IPS-NIHi7 (cell line): ENCODE results near the gene ARSK.

ENCODE experiments used
- DNase-seq: peaks from one replicate; pipeline ENCODE4 v3.0.0; 2012; ENCODE audit warnings: mixed read lengths; ENCODE audit errors: extremely low spot score

ARSK gene

DNA sequence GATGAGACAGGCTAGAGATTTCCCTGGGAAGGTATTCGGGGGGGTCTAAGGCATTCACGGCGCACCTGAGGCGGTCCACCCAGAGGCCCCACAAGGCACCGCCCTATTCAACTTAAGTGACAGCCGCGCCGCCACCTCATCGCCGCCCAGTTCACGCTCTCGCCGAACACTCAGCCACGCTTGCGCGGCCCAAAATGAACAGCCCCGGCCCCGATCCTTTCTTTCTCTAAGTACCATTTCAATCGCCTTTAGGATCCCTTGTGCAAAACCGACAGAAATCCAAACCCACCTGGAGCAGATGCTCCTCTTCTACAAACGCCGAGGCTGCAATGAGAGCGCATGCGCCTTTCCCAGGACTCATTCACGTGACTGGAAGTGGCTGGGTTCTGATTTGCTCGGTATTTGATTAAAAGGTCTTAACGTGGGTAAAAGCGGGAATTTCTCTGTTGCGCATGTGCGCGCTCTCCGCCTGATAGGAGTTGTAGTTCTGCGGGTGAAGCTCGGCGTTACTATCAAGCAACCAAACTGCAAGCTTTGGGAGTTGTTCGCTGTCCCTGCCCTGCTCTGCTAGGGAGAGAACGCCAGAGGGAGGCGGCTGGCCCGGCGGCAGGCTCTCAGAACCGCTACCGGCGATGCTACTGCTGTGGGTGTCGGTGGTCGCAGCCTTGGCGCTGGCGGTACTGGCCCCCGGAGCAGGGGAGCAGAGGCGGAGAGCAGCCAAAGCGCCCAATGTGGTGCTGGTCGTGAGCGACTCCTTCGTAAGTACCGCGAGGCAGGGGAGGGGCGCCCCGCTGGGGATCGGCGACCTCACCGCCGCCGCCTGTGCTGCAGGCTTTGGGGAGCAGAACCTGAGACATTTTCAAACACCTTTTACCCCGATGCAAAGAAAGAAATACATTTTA is at the start of gene ARSK, which contains the start of gene SKIC3:
ARSK (plus strand) TSS at position 455 of the 902 bp plus-strand sequence; CDS start at position 633, 178 bp downstream.
SKIC3 (minus strand) TSS at position 331 of the 902 bp plus-strand sequence. CDS start 7,827 bp downstream, outside the sequence.
- peak; percentile 92 for DNase-seq

DNA sequence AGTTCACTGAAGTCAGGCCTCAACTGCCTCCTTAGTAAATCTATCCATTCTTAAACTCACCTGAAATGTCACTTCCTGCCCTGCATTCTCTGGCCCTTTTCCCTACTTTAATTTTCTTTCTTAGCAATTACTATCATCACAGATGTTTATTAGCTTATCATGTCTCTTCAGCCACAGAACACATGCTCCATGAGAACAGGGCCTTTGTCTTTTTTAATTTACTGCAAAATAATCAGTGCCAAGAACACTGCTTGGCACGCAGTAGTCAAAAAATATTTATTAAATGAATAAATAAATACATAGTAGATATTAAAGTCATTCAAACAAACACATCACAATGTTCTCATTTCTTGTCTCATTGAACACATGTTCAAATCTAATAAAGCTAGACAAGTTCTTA is 46.4 kb upstream of the ARSK start:
- no peak for DNase-seq

DNA sequence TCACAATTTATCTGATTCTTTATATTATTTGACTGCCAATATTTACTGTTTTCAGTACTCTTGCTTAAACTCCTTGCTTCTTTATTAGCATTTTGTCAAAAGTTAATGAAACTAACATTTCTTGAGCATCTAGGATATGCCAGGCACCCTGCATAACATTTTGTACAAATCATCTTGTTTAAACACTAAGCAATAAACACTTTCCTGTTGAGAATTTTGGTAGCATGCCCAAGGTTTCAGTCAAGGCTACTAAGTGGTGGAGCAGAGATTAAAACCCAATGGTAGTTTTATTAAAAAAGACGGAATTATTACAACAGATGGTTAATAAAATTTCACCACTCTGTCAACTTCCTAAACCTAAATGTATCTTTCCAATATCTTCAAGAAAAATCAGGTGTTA is 43.3 kb upstream of the ARSK start:
- no peak for DNase-seq

- DNase-seq = no peak
Observed at GRCh38 chr5:95518417-95518816, 36.5 kb upstream of the ARSK start.

DNA sequence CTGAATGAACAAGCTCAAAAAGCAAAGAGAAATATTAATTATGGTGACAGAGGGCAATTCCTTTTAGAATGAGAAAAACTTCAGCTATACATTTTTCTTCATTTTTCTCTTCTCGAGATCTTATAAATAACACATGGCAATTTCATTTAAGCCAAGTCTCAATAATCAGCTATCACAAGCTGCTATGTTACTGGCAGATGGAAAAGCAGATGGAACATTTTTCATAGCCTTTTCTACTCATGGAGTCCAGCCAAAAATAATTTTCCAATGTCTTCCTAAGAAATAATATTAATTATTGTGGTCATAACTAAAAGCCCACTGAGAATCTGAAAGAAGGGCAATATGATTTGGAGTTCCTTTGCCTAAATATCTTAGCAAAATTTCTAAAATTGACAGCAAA is 35.8 kb upstream of the ARSK start:
- no peak for DNase-seq

DNA sequence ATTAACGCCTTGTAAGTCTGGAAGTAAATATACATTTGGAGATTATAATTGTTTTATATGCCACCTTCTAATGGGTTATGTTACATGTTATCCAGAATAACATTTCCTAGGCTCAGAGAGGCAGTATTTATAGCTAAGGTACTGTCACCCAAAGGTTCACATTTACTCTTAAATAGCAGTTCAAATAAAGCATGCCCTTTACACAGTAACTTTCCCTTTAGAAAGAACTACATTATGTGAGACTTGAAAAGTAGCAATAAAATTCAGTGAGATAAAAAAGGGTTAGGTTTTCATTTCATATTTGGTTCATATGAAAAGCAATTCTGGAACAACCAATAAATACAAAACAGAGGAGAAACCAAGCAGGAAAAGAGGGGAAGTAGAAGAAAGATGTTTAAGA is 35.2 kb upstream of the ARSK start:
- no peak for DNase-seq

DNA sequence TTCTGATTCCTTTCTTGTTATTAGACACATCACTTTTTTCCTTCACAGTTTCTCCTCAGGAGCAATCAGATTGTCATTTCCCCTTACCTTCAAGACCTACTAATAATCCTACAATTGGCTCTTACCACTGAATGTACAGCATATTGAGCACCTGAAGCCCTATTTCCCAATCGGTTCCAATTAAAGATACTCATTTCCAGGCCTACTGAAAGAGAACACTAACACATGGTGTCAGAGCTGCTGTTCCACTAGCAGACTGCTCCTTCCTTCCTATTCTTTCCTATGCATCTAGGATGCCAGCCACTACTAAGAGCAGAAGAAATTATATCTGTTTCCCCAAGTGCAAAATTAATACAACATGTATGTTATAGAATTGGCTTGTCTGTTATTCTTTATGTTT is 34.7 kb upstream of the ARSK start:
- no peak for DNase-seq

DNA sequence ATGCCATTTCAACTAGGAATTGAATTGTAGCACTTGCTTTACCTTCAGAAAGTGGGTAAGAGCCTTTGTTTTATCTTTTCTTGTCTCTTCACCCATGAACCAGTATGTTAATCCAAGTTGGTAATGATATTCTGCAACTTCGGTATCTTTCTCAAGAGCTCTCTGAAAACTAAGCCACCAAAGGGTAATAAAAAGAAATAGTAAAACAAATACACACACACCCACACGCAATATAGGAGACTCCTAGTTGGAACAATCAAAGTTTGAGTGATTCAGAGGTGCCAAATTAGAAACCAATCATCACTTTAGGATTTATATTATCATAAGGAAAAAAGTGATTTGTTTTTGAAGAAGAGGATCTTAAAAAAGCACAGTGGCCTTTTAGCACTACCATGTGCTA is 30.5 kb upstream of the ARSK start:
- no peak for DNase-seq

DNA sequence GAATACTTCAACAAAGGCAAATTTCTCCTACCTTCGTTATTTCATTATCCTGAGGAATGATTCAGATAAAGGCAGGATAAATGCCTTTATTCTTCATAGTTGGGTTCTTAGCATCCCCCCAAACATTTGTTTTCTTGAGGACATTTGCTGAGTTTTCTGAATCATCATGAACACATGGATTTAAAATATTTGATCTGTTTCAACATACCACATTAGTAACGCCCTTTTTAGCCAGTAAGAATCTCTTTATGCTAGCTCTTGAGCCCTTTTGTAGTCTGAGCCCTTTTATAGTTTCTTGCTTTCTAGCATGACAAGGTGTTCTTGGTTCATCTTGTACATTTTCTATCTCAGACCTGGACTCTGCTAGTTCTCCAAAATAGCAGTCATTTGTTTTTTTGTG is 28.0 kb upstream of the ARSK start:
- no peak for DNase-seq

DNA sequence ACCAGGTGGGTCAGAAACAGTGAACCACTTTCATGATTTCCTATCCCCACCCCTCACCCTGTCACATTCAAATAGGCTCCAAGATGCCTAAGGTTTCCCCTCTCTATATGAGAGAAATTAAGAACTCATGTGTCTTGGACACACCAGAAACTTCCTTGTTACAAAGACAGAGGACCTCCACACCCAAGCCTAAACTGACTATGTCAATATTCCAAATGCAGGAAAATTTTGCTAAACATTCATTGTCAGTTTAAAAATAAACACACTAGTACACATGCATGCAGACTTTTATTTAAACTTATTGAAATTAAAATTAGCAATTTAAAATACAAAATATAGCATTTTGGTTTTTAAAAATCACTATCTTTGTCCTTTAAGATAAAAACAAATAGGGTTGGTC is 26.3 kb upstream of the ARSK start:
- DNase-seq = no peak

- no peak for DNase-seq
Observed at GRCh38 chr5:95530416-95530815, 24.5 kb upstream of the ARSK start.

- DNase-seq = no peak
Observed at GRCh38 chr5:95531491-95531890, 23.4 kb upstream of the ARSK start.

DNA sequence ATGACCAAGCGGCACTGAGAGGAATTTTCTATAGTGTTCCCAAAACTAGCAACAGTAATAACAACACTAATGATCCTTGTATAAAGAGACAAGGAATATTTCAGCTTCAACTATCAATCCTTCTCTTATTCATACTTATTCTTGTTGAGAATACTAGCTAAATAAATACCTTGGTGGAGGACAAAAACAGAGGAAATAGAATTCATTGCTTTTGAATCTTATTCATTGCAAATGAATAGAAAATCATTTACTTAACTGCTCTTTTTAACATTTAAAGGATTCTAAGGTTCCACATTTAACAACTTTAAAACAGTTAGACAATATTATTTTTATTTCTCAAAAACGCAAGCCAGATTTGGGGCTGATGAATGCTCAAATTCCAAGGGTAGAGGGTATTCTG is 22.5 kb upstream of the ARSK start:
- no peak for DNase-seq

DNA sequence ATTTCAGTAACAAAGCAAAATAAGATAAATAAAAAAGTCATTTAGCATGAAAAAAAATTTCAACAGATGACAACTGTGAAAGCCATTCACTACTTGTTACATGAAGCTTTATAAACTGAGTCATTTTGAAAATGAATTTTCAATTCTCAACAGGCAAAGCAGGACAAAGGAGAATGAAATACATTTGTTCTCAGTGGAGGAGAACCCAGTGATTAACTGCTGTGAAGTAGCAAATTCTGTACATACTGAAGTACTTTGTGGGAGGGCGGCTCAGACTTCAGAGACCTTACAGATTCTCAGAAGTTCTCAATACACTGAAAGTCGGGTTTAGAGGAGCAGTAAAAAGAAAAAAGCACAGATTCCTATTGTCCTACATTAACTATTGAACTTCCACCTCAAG is 21.8 kb upstream of the ARSK start:
- no peak for DNase-seq

DNA sequence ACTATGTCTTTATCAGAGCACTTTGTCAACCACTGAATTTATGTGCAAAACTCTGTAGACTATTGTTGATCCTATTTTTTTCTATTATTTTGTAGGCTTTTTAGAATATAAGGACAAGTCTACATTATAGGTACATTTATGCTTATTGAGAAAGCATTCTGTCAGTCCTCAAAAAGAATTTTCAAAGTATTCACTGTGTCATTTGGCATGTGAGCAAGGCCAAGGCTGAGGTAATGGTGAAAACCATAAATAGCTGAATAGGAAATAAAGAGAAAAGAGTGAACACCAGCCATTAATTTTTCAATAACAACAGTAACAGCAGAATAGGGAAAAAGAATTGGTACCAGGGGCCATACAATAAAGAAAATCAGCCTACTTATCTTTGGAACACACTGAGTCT is 21.1 kb upstream of the ARSK start:
- no peak for DNase-seq

GRCh38 chr5:95537501-95537900 is 17.4 kb upstream of the ARSK start:
- no peak for DNase-seq

DNA sequence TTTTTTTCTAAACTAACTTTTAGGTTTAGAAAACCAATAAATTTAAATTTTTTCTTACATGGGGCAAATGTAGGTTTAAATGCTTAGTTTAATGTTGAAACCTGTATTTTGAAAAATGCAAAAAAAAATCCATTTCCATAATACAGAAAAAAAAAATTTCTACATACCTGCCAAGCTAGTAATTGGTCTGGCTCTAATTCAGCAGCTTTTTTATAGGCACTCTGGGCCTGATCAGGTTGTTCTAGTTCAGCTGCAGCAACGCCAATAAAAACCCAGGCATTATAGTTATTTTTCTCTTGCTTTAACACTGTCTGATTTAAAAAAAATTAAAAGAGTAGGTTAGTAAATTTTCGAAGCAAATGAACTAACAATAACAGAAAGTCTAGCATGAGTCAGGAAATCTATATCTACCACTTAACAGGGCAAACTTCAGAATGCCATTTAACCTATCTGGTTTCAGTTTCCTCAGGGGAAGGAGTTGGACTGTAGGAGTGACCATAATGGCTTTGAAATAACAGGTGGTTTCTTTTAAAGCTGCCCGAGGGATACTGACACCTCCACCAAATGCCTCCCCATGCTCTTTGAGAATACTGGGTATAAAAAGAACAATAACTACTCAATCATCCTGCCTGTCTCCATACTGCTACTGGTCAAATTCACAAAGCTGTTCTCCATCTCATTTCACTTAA is 11.7 kb upstream of the ARSK start:
- no peak for DNase-seq

DNA sequence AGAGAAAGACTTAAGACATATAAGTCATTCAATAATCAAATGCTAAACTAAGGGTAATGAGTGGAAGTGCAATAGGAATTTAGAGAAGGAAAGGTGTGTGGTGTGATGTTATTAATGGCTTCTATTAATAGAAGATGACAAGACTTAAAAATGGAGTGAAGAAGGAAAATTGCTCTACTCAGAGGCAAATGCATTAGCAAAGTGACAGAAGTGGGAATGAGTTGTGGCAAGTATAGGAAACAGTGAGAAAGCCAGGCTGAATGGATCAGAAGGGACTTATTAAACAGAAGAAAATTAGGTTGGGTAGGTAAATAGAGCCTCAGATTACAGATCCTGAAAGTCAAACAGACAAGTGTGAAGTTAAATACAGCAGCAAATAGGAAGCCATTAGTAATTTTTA is 5.9 kb upstream of the ARSK start:
- DNase-seq = no peak

DNA sequence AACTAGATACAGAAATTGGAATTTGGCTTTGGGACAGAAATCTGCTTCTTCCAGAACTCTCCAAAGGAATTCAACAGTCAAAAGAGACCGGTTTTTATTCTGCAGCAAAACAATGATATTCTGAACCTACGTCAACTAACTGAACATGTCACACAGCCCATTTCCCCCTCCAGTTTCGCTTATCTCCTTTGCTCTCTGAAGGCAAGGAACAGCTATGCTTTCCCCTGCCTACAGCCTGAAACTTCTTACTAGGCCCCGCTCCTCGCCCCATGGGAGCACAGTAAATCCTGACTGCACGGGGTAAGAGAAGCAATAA is 612 bp upstream of the ARSK start:
- no peak for DNase-seq

GRCh38 chr5:95555553-95555952 is 652 bp downstream of the ARSK start:
- no peak for DNase-seq

DNA sequence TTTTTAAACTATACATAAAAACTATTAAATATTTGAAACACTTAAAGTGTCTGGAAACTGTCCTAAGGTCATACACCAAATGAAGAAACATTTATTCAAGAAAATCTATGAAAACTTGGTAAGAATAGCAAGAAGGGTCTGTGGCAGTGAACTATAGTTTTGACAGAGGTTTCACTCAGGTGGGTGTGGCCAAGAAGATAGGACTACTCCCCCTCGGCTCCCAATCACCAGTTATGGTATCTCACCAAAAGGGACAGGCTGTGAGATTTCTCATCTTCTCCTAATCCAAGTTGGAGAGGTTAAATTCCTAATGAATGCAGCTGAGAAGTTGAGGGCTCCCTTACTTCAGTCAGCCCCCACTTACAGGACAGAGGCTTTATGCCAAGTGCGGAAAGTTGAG is 2.9 kb downstream of the ARSK start:
- DNase-seq = no peak

DNA sequence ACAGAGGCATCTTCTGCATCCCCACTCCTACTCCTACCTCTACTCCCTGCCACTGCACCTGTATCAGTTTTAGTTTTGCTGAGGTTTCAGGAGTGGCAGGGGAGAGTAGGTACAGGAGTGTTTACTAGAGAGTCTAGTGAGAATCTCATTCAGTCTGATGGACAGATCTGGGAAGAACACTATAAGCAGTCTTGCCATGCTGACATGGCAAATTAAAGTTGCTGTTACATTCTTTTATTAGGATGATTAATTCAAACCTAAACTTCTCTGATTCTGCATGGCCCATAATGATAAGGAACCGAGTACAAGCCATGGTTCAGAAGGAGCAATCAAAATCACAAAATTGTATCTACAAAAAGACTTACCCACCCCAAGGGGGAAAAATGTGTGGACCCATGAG is 7.4 kb downstream of the ARSK start:
- DNase-seq = no peak

DNA sequence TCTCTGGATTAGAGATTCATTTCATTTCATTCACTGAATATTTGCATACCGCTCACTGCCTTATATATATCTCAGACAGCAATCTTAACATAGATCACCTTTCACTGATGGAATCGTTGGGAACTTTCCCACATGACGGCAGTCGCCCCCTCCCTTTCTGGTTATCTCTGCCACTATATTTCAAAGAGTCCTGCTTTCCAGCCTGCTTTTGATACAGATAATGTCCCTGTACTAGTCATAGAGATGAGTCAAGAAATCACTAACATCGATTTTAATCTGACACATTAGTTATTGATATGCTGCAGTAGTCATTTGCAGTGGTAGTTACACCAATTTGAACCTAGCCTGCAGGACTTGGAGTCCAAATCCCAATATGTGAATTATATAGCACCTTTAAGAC is 8.5 kb downstream of the ARSK start:
- DNase-seq = no peak
